Endothelial cell of umbilical vein (primary cell): Measurements from ENCODE around the gene KIDINS220. TPM values are rescaled to one million over a fixed set of nuclear protein-coding genes. Genes with fewer than 3 reads are reported as not detected.

Experiments used
- BruUV-seq: library from RNA; stranded (reverse); fragments of 400-500 nt; replicated peaks from 2 replicates; lab custom pipeline; 2021; lab: Mats Ljungman, UMichigan
- CTCF ChIA-PET: fragments of 300-600, 350-600 bp; sonication (Branson Sonifier 250); formaldehyde crosslinking; loops from one replicate; lab custom pipeline; 2021; ENCODE audit warnings: antibody characterized with exemption, inconsistent platforms; lab: Charles Lee
- POLR2A ChIA-PET: fragments of 300-600, 350-600 bp; sonication (Branson Sonifier 250); formaldehyde crosslinking; loops from one replicate; lab custom pipeline; 2021; ENCODE audit warnings: antibody characterized with exemption, inconsistent platforms; lab: Charles Lee
- DNase-seq: peaks from one replicate; pipeline ENCODE4 v3.0.0-alpha.2; 2011; ENCODE audit warnings: low read depth, low spot score
- FAIRE-seq: peaks from 2 replicates; lab custom pipeline; 2011; peaks lifted over from hg19 to GRCh38; lab: Jason Lieb, UNC
- H2AFZ ChIP-seq: 2 replicates; pipeline ENCODE4 v1.6.0; 2012; ENCODE audit warnings: low read depth, low read length, control low read depth, inconsistent platforms
- H3K27ac ChIP-seq: 2 replicates; pipeline ENCODE4 v1.5.1; 2011; ENCODE audit warnings: low read depth, mild to moderate bottlenecking, control low read depth, low read length, moderate library complexity; ENCODE audit not compliant: insufficient read depth
- H3K27me3 ChIP-seq, 2 experiments: 2 replicates each; pipeline versions ENCODE4 v1.6.0 to v1.6.1; 2011; ENCODE audit warnings: low read length in 2 of 2, mixed read lengths in 1 of 2; ENCODE audit not compliant: control insufficient read depth in 2 of 2, insufficient read depth in 2 of 2
- H3K36me3 ChIP-seq, 2 experiments: 2 replicates in 1 of 2; 3 replicates in 1 of 2; pipeline ENCODE4 v1.5.1; 2011; ENCODE audit warnings: low read length in 2 of 2, mild to moderate bottlenecking in 1 of 2, moderate library complexity in 1 of 2; ENCODE audit not compliant: control insufficient read depth in 2 of 2, insufficient read depth in 2 of 2; ENCODE audit errors: extremely low read depth in 1 of 2
- H3K4me1 ChIP-seq: 3 replicates; pipeline ENCODE4 v1.5.1; 2011; ENCODE audit warnings: mild to moderate bottlenecking, low read length; ENCODE audit not compliant: control insufficient read depth, insufficient read depth; ENCODE audit errors: extremely low read depth
- H3K4me2 ChIP-seq: 2 replicates; pipeline ENCODE4 v1.6.1; 2011; ENCODE audit warnings: low read length, control low read depth, mixed read lengths; ENCODE audit not compliant: insufficient read depth
- H3K4me3 ChIP-seq, 3 experiments: fragments of 200-600 bp in 1 of 3; sonication (generic), shearing (Covaris generic) in 1 of 3; replicated peaks in 1 of 3; 2 replicates each; pipeline ENCODE4 v1.5.1; 2011 to 2016; ENCODE audit warnings: control low read depth in 3 of 3, low read length in 3 of 3, mild to moderate bottlenecking in 2 of 3, inconsistent platforms in 1 of 3, low read depth in 1 of 3, moderate library complexity in 1 of 3; ENCODE audit not compliant: insufficient read depth in 1 of 3
- H3K79me2 ChIP-seq: 2 replicates; pipeline ENCODE4 v1.6.0; 2012; ENCODE audit warnings: low read length, inconsistent platforms; ENCODE audit not compliant: control insufficient read depth, insufficient read depth
- H3K9ac ChIP-seq: replicated peaks from 2 replicates; pipeline ENCODE3; 2011; ENCODE audit warnings: low read length, control low read depth; ENCODE audit not compliant: insufficient read depth; ENCODE audit errors: extremely low read depth
- H3K9me1 ChIP-seq: replicated peaks from 3 replicates; pipeline ENCODE4 v1.6.0; 2011; ENCODE audit warnings: mild to moderate bottlenecking, low read length; ENCODE audit not compliant: control insufficient read depth, insufficient read depth; ENCODE audit errors: extremely low read depth
- H3K9me3 ChIP-seq: replicated peaks from 2 replicates; pipeline ENCODE4 v1.5.1; 2012; ENCODE audit warnings: low read length, inconsistent platforms; ENCODE audit not compliant: control insufficient read depth, insufficient read depth
- H4K20me1 ChIP-seq: replicated peaks from 2 replicates; pipeline ENCODE3; 2011; ENCODE audit warnings: mild to moderate bottlenecking, low read length; ENCODE audit not compliant: control insufficient read depth, insufficient read depth; ENCODE audit errors: extremely low read depth
- EZH2 ChIP-seq: IDR thresholded peaks from 2 replicates; pipeline ENCODE4 v1.6.1; 2012; ENCODE audit warnings: borderline replicate concordance, low read depth, mild to moderate bottlenecking, moderate library complexity, low read length, inconsistent platforms; ENCODE audit not compliant: severe bottlenecking
- FOS ChIP-seq: IDR thresholded peaks from 2 replicates; pipeline ENCODE4 v1.6.1; 2011; ENCODE audit warnings: mild to moderate bottlenecking, low read length, moderate library complexity, borderline replicate concordance; ENCODE audit not compliant: insufficient read depth
- GATA2 ChIP-seq: IDR thresholded peaks from 2 replicates; pipeline ENCODE4 v1.7.0; 2011; ENCODE audit warnings: low read depth, mild to moderate bottlenecking, moderate library complexity, mixed read lengths, low read length; ENCODE audit not compliant: insufficient read length, insufficient read depth
- JUN ChIP-seq: IDR thresholded peaks from 2 replicates; pipeline ENCODE4 v1.6.1; 2011; ENCODE audit warnings: borderline replicate concordance, low read depth; ENCODE audit not compliant: insufficient read length, insufficient read depth
- MYC ChIP-seq: IDR thresholded peaks from one replicate; pipeline ENCODE4 v1.6.1; 2011; ENCODE audit warnings: mild to moderate bottlenecking, low read depth, low read length
- POLR2A ChIP-seq: IDR thresholded peaks from 2 replicates; pipeline ENCODE4 v1.6.1; 2012; ENCODE audit warnings: low read depth, mild to moderate bottlenecking, control low read depth, low read length
- POLR2AphosphoS5 ChIP-seq: IDR thresholded peaks from 2 replicates; pipeline ENCODE4 v1.6.1; 2012; ENCODE audit warnings: low read depth, mild to moderate bottlenecking, control low read depth, low read length, moderate library complexity; ENCODE audit not compliant: insufficient read depth
- dilution Hi-C: fragments of 300-500 bp; cut with MboI; formaldehyde crosslinking; loops from one replicate; pipeline ENCODE4 v1.15.0; 2019; ENCODE audit warnings: low sequenced_read_pairs; ENCODE audit not compliant: extremely low pct_ligation_motif_present
- intact Hi-C: fragments of 100-400 bp; cut with micrococcal nuclease; formaldehyde crosslinking; loops from one replicate; pipeline ENCODE4 v1.10.0; 2022
- polyA plus RNA-seq, 4 experiments: library from polyadenylated mRNA; depleted of rRNA in 3 of 4; stranded (reverse) in 3 of 4; unstranded in 1 of 4; fragments of >200 nt; gene quantifications; 2 replicates each; pipeline versions ENCODE4 v1.2.1 to v1.2.3, GENCODE V29; 2011 to 2012; ENCODE audit warnings: missing spikeins in 1 of 4
- total RNA-seq: library from RNA; stranded (reverse); gene quantifications from 2 replicates; pipeline ENCODE4 v1.2.3, GENCODE V29; 2021
- TF ChIP-seq, protein P1 (sequence below), 2 donors: IDR thresholded peaks; 1 replicate in 1 of 2; 2 replicates in 1 of 2; pipeline ENCODE4 v1.5.1; 2011; ENCODE audit warnings: low read length in 2 of 2, mild to moderate bottlenecking in 2 of 2, moderate library complexity in 2 of 2, control low read depth in 1 of 2, inconsistent platforms in 1 of 2, low read depth in 1 of 2; ENCODE audit not compliant: insufficient read depth in 1 of 2; ENCODE audit errors: extremely low read depth in 1 of 2
- TF ChIP-seq, protein P2 (sequence below): IDR thresholded peaks from 2 replicates; pipeline ENCODE4 v1.6.1; 2011; ENCODE audit not compliant: insufficient read depth, insufficient read length

KIDINS220 gene
- total and polyA plus RNA-seq, 2 donors (not counting 3 experiments of a cell fraction or from before 2014, with no cell fraction given), result 33.9 to 41.3 TPM

DNA sequence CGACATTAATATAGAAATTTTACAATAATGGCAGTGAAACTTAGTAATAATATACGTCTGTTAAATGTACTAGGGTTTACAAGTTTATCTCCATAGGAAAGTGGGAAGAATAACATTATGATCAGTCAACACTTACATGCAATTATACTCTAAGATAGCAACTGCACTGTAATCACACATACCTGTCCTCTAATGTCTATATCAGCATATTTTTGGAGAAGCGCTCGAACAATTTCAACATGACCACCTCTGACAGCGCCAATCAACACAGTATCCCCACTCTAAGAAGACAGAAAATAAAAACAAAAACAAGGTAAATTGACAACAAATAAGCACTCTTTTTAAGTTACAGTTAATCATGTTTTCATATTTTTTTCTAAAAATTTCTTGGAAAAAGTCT is 37.2 kb downstream of the KIDINS220 start:
- Histone ChIP-seq H3K9ac (no peak overlapping the region), H3K4me3 (no peak overlapping the region), H3K9me1 (no peaks in the 10 kb centered on the region), H3K4me1 (peaks cover 9% of the 10 kb centered on the region), H3K27me3 (no peaks in the 10 kb centered on the region), H3K27ac (no peak overlapping the region), H2AFZ (no peak overlapping the region), H3K79me2 (no peaks in the 10 kb centered on the region), H3K4me2 (no peak overlapping the region), H3K9me3 (no peaks in the 10 kb centered on the region), H3K36me3 (peaks cover 8 to 17% of the 10 kb centered on the region in 2 experiments), H4K20me1 (no peaks in the 10 kb centered on the region)
- FAIRE-seq, result no peak
- no peak for DNase-seq
- dilution Hi-C loops (no loop called here), intact Hi-C loops (no loop called here)
- ChIA-PET CTCF (no interaction called here), POLR2A (no interaction called here)
- TF ChIP-seq GATA2, result no peak
- no peak for TF ChIP-seq FOS
- no peak for TF ChIP-seq POLR2AphosphoS5
- no peak for TF ChIP-seq POLR2A
- TF ChIP-seq EZH2, result no peak
- TF ChIP-seq JUN, result no peak
- TF ChIP-seq, protein P1, sequence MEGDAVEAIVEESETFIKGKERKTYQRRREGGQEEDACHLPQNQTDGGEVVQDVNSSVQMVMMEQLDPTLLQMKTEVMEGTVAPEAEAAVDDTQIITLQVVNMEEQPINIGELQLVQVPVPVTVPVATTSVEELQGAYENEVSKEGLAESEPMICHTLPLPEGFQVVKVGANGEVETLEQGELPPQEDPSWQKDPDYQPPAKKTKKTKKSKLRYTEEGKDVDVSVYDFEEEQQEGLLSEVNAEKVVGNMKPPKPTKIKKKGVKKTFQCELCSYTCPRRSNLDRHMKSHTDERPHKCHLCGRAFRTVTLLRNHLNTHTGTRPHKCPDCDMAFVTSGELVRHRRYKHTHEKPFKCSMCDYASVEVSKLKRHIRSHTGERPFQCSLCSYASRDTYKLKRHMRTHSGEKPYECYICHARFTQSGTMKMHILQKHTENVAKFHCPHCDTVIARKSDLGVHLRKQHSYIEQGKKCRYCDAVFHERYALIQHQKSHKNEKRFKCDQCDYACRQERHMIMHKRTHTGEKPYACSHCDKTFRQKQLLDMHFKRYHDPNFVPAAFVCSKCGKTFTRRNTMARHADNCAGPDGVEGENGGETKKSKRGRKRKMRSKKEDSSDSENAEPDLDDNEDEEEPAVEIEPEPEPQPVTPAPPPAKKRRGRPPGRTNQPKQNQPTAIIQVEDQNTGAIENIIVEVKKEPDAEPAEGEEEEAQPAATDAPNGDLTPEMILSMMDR (IDR thresholded peaks at IDR 0.05; ENCODE audit: extremely low read depth in 1 of 2, insufficient read depth in 1 of 2, low read depth in 1 of 2, low read length in 2 of 2), result no peak
- no peak for TF ChIP-seq MYC
- TF ChIP-seq, protein P2, sequence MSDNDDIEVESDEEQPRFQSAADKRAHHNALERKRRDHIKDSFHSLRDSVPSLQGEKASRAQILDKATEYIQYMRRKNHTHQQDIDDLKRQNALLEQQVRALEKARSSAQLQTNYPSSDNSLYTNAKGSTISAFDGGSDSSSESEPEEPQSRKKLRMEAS, result no peak
- BruUV-seq, result no TSS peak
